G401 (cell line): ENCODE results near the gene TOX3. TPM values are rescaled to one million over a fixed set of nuclear protein-coding genes. Genes with fewer than 3 reads are reported as not detected.

Source experiments
- DNase-seq: peaks from one replicate; pipeline ENCODE4 v3.0.0-alpha.2; 2015; ENCODE audit warnings: low spot score
- in situ Hi-C: cut with HindIII; loops from 2 replicates; pipeline ENCODE4 v1.10.0; 2016; ENCODE audit warnings: low sequenced_read_pairs, mixed read lengths
- total RNA-seq: library from RNA; depleted of rRNA; stranded (reverse); fragments of >200 nt; shearing (Covaris generic); gene quantifications from 2 replicates; pipeline ENCODE4 v1.2.3, GENCODE V29; 2014

The TOX3 gene
- total RNA-seq, 1 experiment from 2014 or later: not detected

- in situ Hi-C loops: no loop called here
Observed at GRCh38 chr16:52433643-52434042, 113.3 kb downstream of the TOX3 start.

DNA sequence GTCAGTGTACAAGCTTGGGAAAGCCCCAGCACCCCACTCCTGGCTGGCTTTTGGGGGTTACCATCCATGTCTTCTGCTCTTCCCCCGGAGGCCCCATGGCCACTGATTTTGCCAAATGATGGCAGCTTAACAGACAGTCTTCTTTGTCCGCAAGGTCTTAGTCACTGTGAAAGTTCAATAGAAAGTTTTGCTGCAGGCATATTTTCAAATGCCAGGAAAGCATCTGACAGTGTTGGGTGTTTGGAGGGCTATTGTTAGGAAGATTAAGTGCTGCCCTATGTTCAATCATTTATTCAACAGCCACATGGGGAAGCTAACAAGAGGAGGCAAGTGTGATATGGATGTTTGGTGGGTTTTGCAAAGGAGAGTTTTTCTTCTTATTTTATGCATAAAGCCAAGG, 122.4 kb downstream of the TOX3 start:
- DNase-seq: no peak
- in situ Hi-C loops: no loop called here

More at GRCh38 chr16:52433643-52434042, 113.3 kb downstream of the TOX3 start:
- no peak for DNase-seq

- DNase-seq: no peak
- in situ Hi-C loops: no loop called here
Observed at GRCh38 chr16:52422307-52422706, 124.6 kb downstream of the TOX3 start.

GRCh38 chr16:52418201-52418600, 128.7 kb downstream of the TOX3 start:
- no peak for DNase-seq
- in situ Hi-C loops: no loop called here

GRCh38 chr16:52416888-52417287, 130.1 kb downstream of the TOX3 start:
- in situ Hi-C loops: no loop called here

DNA sequence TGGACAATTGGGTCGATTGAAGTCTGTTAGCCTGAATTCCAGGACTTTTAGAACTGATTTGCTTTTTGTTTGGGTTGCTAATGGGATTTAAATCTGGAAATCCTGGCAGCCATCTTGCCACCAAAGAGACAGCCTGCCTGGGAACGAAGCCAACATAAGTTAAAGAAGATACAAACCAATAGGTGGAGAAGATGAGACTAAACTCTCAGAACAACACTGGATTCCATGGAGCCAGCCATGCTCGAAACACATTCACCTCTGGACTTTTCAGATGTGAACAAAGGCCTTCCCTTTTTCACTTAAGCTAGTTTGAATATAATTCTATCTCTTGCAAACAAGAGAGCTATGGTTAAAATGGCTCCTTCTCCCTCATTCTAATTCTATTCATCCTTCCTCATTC, 135.9 kb downstream of the TOX3 start:
- in situ Hi-C loops: no loop called here
- DNase-seq: no peak

More at GRCh38 chr16:52416888-52417287, 130.1 kb downstream of the TOX3 start:
- no peak for DNase-seq

GRCh38 chr16:52408191-52408845, 138.6 kb downstream of the TOX3 start:
- in situ Hi-C loops: no loop called here
- no peak for DNase-seq

- in situ Hi-C loops: no loop called here
- no peak for DNase-seq
Observed at GRCh38 chr16:52407778-52408177, 139.2 kb downstream of the TOX3 start.

DNA sequence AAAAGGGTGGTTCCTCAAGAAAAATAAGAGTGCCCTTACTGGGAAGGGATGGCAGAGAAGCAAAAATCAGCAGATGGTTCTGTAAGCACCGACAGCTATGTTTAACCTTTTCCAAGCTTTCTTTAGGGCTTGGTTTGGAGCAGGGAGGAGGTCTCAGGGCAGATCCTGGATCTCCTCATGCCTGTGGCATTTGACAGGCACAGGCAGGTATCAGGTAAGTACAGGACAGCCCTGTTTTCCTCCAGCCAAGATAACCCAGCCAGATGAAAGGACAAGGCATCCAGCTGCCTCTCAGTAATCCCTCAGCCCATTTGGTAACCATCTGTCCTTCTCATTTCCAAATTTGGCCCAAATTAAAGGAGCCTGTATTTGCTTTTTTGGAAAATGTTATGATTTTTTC, 141.5 kb downstream of the TOX3 start:
- in situ Hi-C loops: no loop called here
- DNase-seq: no peak

DNA sequence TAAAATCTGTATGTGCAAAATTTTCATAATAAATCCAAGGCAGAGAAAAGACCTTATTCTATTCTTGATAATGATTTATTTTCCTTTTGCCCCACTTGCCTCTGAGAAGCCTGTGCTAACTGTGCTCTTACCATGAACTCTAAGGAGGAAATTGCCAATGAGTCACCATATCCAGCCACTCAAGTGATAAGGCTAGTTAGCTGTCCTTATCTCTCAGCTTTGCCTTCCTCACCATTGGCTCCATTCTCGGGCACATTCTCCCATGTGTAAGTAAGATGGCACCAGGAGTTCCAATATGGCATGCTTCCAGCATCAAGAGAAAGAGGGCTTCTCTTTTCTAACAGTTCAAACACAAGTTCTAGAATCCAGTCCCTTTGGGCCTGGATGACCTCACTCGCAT, 142.4 kb downstream of the TOX3 start:
- in situ Hi-C loops: no loop called here
- DNase-seq: no peak

DNA sequence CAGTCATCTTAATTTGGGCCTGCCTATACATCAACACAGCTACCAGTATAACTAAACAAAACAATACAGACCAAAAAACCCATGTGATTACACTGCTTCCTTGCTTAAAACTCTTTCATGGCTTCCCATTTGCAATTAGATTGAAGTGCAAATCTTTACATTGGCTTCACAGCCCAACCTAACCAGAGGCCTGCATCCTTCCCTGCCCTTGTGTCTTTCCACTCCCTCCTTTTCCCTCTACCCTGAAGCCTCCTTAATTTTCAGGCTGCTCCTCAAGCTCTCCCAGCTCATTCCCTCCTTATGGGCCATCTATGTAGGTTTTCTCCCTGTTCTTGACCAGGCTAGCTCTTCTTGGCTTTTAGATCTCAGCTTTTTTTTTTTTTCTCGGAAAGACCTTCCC, 147.8 kb downstream of the TOX3 start:
- no peak for DNase-seq
- in situ Hi-C loops: no loop called here

GRCh38 chr16:52398491-52398960, 148.4 kb downstream of the TOX3 start:
- DNase-seq: no peak
- in situ Hi-C loops: no loop called here

GRCh38 chr16:52398021-52398420, 148.9 kb downstream of the TOX3 start:
- DNase-seq: no peak
- in situ Hi-C loops: no loop called here

DNA sequence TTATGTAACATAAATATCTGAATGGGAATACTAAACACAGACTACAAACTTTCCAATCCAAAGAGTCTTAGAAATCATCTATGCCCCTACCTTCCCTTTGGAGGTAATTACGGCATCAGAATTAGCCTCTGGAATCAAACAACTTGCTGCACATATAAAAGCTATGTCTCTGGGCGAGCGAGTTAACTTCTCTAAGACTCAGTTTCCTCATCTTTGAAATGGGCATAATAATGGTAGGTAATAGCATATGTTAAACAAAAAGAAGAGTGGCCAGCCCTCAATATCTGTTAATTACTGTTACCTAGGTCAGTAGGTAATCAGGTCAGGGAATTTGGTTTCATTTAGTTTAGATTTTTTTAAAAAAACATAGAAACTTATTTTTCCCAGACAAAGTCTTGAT, 153.5 kb downstream of the TOX3 start:
- in situ Hi-C loops: no loop called here
- no peak for DNase-seq

GRCh38 chr16:52389045-52389444, 157.9 kb downstream of the TOX3 start:
- DNase-seq: no peak
- in situ Hi-C loops: no loop called here
